B cell (primary cell): ENCODE results near the gene VIPR2. TPM values are rescaled to one million over a fixed set of nuclear protein-coding genes. Genes with fewer than 3 reads are reported as not detected.

ENCODE experiments used
- ATAC-seq: fragments of 200-7000 bp; cut with Tn5 transposase; one replicate; pipeline ENCODE4 v1.10.0; 2021; ENCODE audit warnings: low read depth, mild to moderate bottlenecking, moderate number of reproducible peaks, moderate library complexity
- CTCF ChIA-PET: fragments of 350-600 bp; sonication (Branson Sonifier 250); formaldehyde crosslinking; loops from one replicate; lab custom pipeline; 2021; ENCODE audit warnings: antibody characterized with exemption, inconsistent platforms; lab: Charles Lee
- POLR2A ChIA-PET: fragments of 350-600 bp; sonication (Branson Sonifier 250); formaldehyde crosslinking; loops from one replicate; lab custom pipeline; 2021; ENCODE audit warnings: antibody characterized with exemption; lab: Charles Lee
- DNase-seq: peaks from one replicate; pipeline ENCODE4 v3.0.0; 2013
- H2AFZ ChIP-seq: 2 replicates; pipeline ENCODE4 v1.6.1; 2012; ENCODE audit warnings: mild to moderate bottlenecking, low read depth, low read length; ENCODE audit not compliant: insufficient read depth, poor library complexity, severe bottlenecking
- H3K27ac ChIP-seq, 2 donors: 1 replicate in 1 of 2; 2 replicates in 1 of 2; pipeline ENCODE4 v1.5.1; 2012 to 2013; ENCODE audit warnings: low read length in 2 of 2, mild to moderate bottlenecking in 2 of 2, moderate library complexity in 1 of 2
- H3K27me3 ChIP-seq, 4 experiments: fragments of 200-600 bp in 1 of 4; sonication (generic) in 1 of 4; replicated peaks in 1 of 4; 1 replicate in 2 of 4; 2 replicates in 2 of 4; pipeline versions ENCODE4 v1.6.1 to v1.7.0; 2013 to 2016; ENCODE audit warnings: low read length in 3 of 4, mild to moderate bottlenecking in 2 of 4, mixed read lengths in 1 of 4, moderate library complexity in 1 of 4; ENCODE audit not compliant: insufficient read depth in 4 of 4, control insufficient read depth in 3 of 4; ENCODE audit errors: control extremely low read depth in 1 of 4
- H3K36me3 ChIP-seq, 2 experiments: replicated peaks in 1 of 2; 1 replicate in 1 of 2; 2 replicates in 1 of 2; pipeline versions ENCODE4 v1.6.1 to v1.7.1; 2013; ENCODE audit warnings: low read length in 1 of 2; ENCODE audit not compliant: insufficient read depth in 2 of 2, control insufficient read depth in 1 of 2; ENCODE audit errors: control extremely low read depth in 1 of 2, extremely low read depth in 1 of 2
- H3K4me1 ChIP-seq, 2 donors: fragments of 200-600 bp in 1 of 2; sonication (generic) in 1 of 2; 1 replicate in 1 of 2; 2 replicates in 1 of 2; pipeline versions ENCODE4 v1.5.1 to v1.6.1; 2013 to 2017; ENCODE audit warnings: low read length in 2 of 2; ENCODE audit not compliant: control insufficient read depth in 2 of 2, insufficient read depth in 2 of 2
- H3K4me2 ChIP-seq: replicated peaks from 2 replicates; pipeline ENCODE3; 2012; ENCODE audit warnings: mild to moderate bottlenecking, low read depth, low read length; ENCODE audit not compliant: poor library complexity, severe bottlenecking
- H3K4me3 ChIP-seq, 5 experiments: fragments of 200-600 bp in 1 of 5; sonication (generic) in 1 of 5; 1 replicate in 3 of 5; 2 replicates in 2 of 5; pipeline versions ENCODE4 v1.5.1 to v1.7.0; 2011 to 2016; ENCODE audit warnings: low read length in 4 of 5, mild to moderate bottlenecking in 4 of 5, low read depth in 2 of 5, control low read depth in 1 of 5, moderate library complexity in 1 of 5; ENCODE audit not compliant: insufficient read depth in 1 of 5; ENCODE audit errors: control extremely low read depth in 1 of 5, extremely low read depth in 1 of 5
- H3K79me2 ChIP-seq: fragments of 200-600 bp; sonication (generic); one replicate; pipeline ENCODE4 v1.6.0; 2016; ENCODE audit warnings: low read length; ENCODE audit not compliant: control insufficient read depth, insufficient read depth
- H3K9ac ChIP-seq: fragments of 200-600 bp; sonication (generic); 2 replicates; pipeline ENCODE4 v1.6.1; 2017; ENCODE audit warnings: mild to moderate bottlenecking, low read length, moderate library complexity
- H3K9me3 ChIP-seq, 3 donors: one replicate each; pipeline versions ENCODE4 v1.6.1 to v1.7.1; 2013; ENCODE audit warnings: low read length in 2 of 3; ENCODE audit not compliant: control insufficient read depth in 2 of 3, insufficient read depth in 1 of 3; ENCODE audit errors: control extremely low read depth in 1 of 3
- H4K20me1 ChIP-seq: 2 replicates; pipeline ENCODE4 v1.6.0; 2012; ENCODE audit warnings: mild to moderate bottlenecking, low read length; ENCODE audit not compliant: insufficient read depth, control insufficient read depth, poor library complexity, severe bottlenecking
- H3K27ac Mint-ChIP-seq: one replicate; pipeline ENCODE4 v1.8.0; 2021; ENCODE audit warnings: mixed read lengths
- H3K27me3 Mint-ChIP-seq: one replicate; pipeline ENCODE4 v1.8.0; 2021; ENCODE audit warnings: mixed read lengths
- H3K4me1 Mint-ChIP-seq: one replicate; pipeline ENCODE4 v1.8.0; 2021; ENCODE audit warnings: mixed read lengths
- H3K4me3 Mint-ChIP-seq: one replicate; pipeline ENCODE4 v1.8.0; 2021; ENCODE audit warnings: mixed read lengths
- H3K9me3 Mint-ChIP-seq: one replicate; pipeline ENCODE4 v1.8.0; 2022; ENCODE audit warnings: mixed read lengths; ENCODE audit not compliant: insufficient read depth
- EZH2 ChIP-seq: IDR thresholded peaks from 2 replicates; pipeline ENCODE4 v1.6.1; 2012; ENCODE audit warnings: borderline replicate concordance, low read depth, mild to moderate bottlenecking, moderate library complexity, low read length; ENCODE audit not compliant: insufficient read depth, poor library complexity, severe bottlenecking
- WGBS: methylation state at CpG from one replicate; pipeline ENCODE4 v1.1.5; 2013; ENCODE audit warnings: missing lambda C conversion rate; ENCODE audit not compliant: insufficient coverage; 5-methylcytosine and 5-hydroxymethylcytosine counted together
- intact Hi-C: fragments of 100-400 bp; cut with micrococcal nuclease; formaldehyde crosslinking; loops from one replicate; pipeline ENCODE4 v1.10.0; 2022
- polyA plus RNA-seq: library from polyadenylated mRNA; depleted of rRNA; stranded (reverse); fragments of >200 nt; gene quantifications from 2 replicates; pipeline ENCODE4 v1.2.3, GENCODE V29; 2012
- total RNA-seq, 2 donors: library from RNA; stranded (reverse); fragments of 120-200 nt in 1 of 2; gene quantifications; 1 replicate in 1 of 2; 2 replicates in 1 of 2; pipeline versions ENCODE4 v1.2.3 to v1.2.4, GENCODE V29; 2013 to 2022
- TF ChIP-seq, protein P1 (sequence below): fragments of 200-600 bp; IDR thresholded peaks from one replicate; pipeline ENCODE4 v1.8.0; 2022; ENCODE audit warnings: antibody characterized with exemption, mild to moderate bottlenecking

VIPR2 gene
- total and polyA plus RNA-seq, 2 donors (not counting 1 experiment from before 2014, with no cell fraction given), result not detected

DNA sequence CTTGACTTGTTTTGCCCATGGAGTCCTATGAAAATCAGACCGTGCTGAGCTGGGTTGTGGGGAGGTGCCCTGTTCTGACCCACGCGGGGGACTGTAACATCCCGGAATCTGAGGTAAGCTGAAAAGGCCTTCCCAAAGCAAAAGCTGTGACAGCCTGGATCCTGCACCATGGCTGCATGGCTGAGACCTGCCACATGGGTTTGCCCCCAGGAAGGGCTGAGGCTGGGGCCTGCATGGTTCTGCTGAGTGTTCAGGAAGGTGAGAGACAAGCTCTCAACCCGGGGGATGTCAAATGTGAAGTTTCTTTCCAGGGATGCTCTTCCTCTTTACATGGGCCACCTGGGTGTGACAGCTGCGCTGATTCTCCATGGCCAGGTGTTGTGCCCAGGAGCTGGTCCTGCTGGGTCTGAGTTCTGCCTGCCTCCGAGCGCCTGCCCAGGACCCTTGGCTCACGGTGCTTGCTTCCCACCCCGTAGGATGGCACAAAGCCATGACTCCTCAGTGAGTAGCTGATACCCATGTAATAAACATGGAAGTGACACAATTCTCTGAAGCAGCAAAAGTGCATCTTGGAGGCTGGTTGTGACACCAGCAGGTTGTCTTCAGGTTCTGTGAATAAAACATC is 58.3 kb downstream of the VIPR2 start:
- no peak overlapping the region for H3K9ac ChIP-seq
- DNase-seq, result no peak
- no peaks in the 10 kb centered on the region for H3K79me2 ChIP-seq
- no peaks in the 10 kb centered on the region for H3K27me3 ChIP-seq
- H4K20me1 ChIP-seq, result no peaks in the 10 kb centered on the region
- H3K27ac ChIP-seq, result no peak overlapping the region
- no peak overlapping the region for H3K4me2 ChIP-seq
- no peak overlapping the region for H3K4me3 ChIP-seq
- H2AFZ ChIP-seq, result no peak overlapping the region
- intact Hi-C loops, result no loop called here
- no peaks in the 10 kb centered on the region for H3K36me3 ChIP-seq
- H3K27me3 Mint-ChIP-seq, result no peaks in the 10 kb centered on the region
- no peak for TF ChIP-seq EZH2
- TF ChIP-seq, protein P1, sequence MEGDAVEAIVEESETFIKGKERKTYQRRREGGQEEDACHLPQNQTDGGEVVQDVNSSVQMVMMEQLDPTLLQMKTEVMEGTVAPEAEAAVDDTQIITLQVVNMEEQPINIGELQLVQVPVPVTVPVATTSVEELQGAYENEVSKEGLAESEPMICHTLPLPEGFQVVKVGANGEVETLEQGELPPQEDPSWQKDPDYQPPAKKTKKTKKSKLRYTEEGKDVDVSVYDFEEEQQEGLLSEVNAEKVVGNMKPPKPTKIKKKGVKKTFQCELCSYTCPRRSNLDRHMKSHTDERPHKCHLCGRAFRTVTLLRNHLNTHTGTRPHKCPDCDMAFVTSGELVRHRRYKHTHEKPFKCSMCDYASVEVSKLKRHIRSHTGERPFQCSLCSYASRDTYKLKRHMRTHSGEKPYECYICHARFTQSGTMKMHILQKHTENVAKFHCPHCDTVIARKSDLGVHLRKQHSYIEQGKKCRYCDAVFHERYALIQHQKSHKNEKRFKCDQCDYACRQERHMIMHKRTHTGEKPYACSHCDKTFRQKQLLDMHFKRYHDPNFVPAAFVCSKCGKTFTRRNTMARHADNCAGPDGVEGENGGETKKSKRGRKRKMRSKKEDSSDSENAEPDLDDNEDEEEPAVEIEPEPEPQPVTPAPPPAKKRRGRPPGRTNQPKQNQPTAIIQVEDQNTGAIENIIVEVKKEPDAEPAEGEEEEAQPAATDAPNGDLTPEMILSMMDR, result no peak
- WGBS, result 92% methylated on average over 10 of the region's 10 CpGs
- ChIA-PET CTCF (no interaction called here), POLR2A (no interaction called here)
- no peak overlapping the region for H3K27ac Mint-ChIP-seq
- no peak for ATAC-seq
- no peak overlapping the region for H3K4me3 Mint-ChIP-seq
- no peaks in the 10 kb centered on the region for H3K4me1 Mint-ChIP-seq
- H3K9me3 ChIP-seq, result no peaks in the 10 kb centered on the region
- no peaks in the 10 kb centered on the region for H3K9me3 Mint-ChIP-seq
- H3K4me1 ChIP-seq, result no peaks in the 10 kb centered on the region

DNA sequence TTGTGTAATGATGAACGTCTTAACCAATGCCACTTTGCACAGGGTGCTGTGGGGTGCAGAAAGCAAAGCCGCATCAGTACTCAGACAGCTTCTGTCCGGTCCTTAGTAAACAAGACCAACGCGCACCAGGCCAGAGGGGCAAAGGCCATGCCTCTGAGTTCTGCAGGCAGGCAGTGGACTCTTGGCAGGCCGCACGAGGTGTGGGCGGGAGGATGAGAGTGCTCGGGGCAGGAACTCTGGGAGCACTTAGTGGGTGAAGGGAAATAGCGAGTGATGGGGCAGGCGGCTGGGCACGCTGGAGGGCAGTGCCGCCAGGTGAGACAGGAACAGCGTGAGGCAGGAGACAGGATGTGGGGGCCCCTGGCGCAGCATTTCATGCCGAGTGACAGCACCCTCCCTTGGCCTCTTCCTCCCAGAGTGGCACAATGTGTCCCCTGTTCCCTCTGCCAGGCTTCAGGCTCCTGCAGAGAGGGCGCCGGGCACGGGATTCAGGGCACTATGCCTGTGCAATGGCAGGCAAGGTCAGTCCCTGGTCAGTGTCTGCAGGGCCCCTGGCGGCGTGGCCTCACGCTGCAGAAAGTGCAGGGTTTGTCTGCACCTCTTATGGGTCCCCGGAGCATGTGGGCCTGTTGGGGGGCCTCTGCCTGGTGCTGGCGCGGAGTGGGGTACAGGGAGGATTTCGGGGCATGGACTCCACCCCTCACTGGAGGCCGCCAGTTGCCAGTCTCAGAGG is 60.4 kb downstream of the VIPR2 start:
- no peaks in the 10 kb centered on the region for H3K4me1 Mint-ChIP-seq
- H2AFZ ChIP-seq, result no peak overlapping the region
- H3K79me2 ChIP-seq, result no peaks in the 10 kb centered on the region
- DNase-seq (no peak), ATAC-seq (no peak)
- no peaks in the 10 kb centered on the region for H3K4me1 ChIP-seq
- H3K36me3 ChIP-seq, result no peaks in the 10 kb centered on the region
- WGBS, result 83% methylated on average over 27 of the region's 27 CpGs
- ChIA-PET CTCF (no interaction called here), POLR2A (no interaction called here)
- H3K27ac Mint-ChIP-seq, result no peak overlapping the region
- H3K4me3 Mint-ChIP-seq, result no peak overlapping the region
- H3K27me3 ChIP-seq, result no peaks in the 10 kb centered on the region
- no peak overlapping the region for H3K9ac ChIP-seq
- no peaks in the 10 kb centered on the region for H3K9me3 Mint-ChIP-seq
- H3K4me3 ChIP-seq, result no peak overlapping the region
- no peak overlapping the region for H3K4me2 ChIP-seq
- no peak overlapping the region for H3K27ac ChIP-seq
- H4K20me1 ChIP-seq, result no peaks in the 10 kb centered on the region
- no peaks in the 10 kb centered on the region for H3K9me3 ChIP-seq
- TF ChIP-seq, protein P1, result no peak
- TF ChIP-seq EZH2, result no peak
- no peaks in the 10 kb centered on the region for H3K27me3 Mint-ChIP-seq
- intact Hi-C loops, result no loop called here
